ENCODE measurements around the gene TSPAN4.

- no peak for TF ChIP-seq PPARA (CRISPR knock-in tag; IDR thresholded peaks at IDR 0.05; ENCODE audit: borderline replicate concordance)
- TF ChIP-seq, protein P1, sequence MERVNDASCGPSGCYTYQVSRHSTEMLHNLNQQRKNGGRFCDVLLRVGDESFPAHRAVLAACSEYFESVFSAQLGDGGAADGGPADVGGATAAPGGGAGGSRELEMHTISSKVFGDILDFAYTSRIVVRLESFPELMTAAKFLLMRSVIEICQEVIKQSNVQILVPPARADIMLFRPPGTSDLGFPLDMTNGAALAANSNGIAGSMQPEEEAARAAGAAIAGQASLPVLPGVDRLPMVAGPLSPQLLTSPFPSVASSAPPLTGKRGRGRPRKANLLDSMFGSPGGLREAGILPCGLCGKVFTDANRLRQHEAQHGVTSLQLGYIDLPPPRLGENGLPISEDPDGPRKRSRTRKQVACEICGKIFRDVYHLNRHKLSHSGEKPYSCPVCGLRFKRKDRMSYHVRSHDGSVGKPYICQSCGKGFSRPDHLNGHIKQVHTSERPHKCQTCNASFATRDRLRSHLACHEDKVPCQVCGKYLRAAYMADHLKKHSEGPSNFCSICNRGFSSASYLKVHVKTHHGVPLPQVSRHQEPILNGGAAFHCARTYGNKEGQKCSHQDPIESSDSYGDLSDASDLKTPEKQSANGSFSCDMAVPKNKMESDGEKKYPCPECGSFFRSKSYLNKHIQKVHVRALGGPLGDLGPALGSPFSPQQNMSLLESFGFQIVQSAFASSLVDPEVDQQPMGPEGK (CRISPR knock-in tag; IDR thresholded peaks at IDR 0.05; ENCODE audit: borderline replicate concordance) = no peak
These were observed 5.3 kb upstream of the TSPAN4 start for GRCh38 chr11:837189-837989.
